Stimulated activated CD8-positive, alpha-beta memory T cell treated with anti-CD3 and anti-CD28 coated beads, Interleukin-15, amount 100 ng/mL, for 1 hour (primary cell): Measurements from ENCODE around the gene ABCF2.

Experiments used
- DNase-seq: peaks from one replicate; pipeline ENCODE4 v3.0.0-alpha.2; 2020; ENCODE audit warnings: low read depth

Gene ABCF2

GRCh38 chr7:151194188-151194587, 32.8 kb downstream of the ABCF2 start:
- no peak for DNase-seq

GRCh38 chr7:151193203-151193978, 33.6 kb downstream of the ABCF2 start:
- DNase-seq: no peak

DNA sequence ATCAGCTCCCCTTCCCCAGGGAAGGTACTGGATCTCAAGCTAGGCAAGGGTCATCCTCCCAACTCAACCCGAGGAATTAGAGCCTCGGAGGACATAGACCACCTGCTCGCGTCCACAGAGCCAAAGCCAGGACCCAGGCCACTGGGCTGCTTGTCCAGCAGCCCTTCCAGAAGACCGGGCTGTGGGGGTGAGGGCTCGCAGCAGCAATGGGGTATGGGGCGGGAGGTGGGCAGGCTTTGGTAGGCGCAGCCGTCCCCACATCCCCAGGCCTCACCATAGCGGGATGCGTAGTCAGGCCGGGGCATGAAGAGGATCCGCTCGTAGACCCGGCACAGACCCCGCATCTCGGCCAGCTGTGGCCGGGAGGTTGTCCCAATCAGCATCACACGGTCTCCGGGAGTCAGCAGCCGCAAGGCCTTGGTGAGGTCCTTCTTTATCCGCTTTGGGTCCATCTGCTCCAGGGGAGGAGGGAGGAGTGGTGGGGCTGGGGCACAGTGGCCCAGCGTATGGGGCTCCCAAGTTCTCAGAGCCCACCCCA, 34.9 kb downstream of the ABCF2 start:
- DNase-seq: no peak

DNA sequence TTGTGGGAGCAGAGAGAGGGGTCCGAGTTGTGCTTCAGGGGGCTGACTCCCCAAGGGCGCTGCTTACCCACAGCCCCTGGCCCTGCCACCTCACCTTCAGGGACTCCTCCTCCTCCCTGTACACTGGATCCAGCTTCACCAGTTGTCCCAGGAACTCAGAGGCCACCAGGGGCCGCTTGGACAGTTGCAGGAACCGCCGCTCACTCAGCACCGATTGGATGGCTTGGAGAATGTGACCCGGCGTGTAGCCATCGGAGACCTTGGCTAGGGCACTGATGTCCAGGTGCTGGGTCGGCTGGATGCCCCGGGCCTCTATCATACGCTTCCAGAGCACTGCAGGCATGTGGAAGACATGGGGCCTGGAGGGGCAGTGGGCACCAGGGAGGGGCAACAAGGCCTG, 35.5 kb downstream of the ABCF2 start:
- DNase-seq: no peak

DNA sequence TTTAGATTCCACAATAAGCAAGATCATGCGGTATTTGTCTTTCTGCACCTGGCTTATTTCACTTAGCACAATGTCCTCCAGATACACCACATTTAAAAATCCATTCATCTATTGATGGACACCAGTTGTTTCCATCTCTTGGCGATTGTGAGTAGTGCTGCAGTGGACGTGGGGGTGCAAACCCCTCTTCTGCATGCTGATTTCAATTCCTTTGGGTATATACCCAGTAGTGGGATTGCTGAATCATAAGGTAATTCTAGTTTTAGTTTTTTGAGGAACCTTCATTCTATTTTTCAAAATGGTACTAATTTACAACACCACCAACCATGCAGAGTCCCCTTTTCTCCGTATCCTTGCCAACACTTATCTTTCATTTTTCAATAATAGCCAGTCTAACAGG, 38.0 kb downstream of the ABCF2 start:
- no peak for DNase-seq

DNA sequence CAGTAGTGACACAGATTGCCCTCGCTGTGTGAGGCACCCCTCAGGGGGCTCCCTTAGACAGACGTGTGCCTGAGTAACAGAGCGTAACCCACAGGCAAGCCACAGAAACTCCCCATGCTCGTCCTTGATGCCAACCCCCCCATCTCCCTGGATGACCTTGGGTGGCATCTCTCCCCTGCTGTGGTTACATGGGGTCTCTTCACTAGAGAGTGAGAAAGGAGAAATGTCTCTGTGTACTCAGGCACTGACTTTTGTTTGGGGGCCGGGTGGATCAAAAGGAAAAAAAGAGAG, 38.8 kb downstream of the ABCF2 start:
- no peak for DNase-seq

DNA sequence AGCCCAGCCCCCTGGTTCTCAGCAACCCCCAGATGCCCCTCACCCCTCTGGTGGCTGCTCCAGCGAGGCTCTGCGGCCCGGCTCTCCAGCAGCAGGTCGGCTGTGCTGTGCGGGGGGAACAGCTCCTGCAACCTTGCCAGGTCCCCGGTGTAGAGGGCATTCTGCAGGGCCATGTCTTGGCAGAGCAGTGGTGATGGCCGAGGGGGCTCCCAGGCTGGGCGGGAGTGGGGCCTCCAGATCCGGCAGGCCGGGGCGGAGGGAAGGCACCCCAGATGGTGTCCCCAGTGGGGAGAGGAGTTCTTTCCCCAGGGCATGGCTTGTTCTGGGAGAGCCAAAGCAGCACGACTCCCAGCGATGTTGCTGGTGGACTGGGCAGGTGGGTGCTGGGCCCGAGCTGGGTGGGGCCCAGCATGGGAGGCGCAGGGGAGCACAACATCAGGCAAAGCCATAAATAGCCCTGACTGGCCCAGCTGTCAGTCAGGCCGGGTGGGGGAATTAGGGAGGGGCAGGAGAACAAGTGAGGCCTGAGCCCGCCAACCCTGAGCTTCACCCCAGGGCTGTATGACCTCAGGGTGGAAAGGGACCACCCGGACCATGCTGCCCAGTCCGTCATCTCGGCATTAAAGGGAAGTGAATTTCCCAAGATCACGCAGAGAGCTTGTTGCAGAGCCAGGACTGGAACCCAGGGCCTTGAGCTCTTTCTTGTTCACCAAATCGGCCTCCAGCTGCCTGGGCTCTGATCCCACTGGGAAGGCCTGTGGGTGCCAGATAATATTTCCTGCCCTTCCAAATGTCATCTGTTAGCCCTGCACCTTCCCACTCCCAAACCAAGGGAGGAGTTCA, 39.4 kb downstream of the ABCF2 start:
- DNase-seq: no peak

- DNase-seq: no peak
Observed at GRCh38 chr7:151186640-151187408, 40.2 kb downstream of the ABCF2 start, which contains the start of gene ASB10. Gene ASB10, minus strand, starts transcription at chr7:151187250. Its CDS starts 120 bp downstream, at chr7:151187130.

- DNase-seq: no peak
Observed at GRCh38 chr7:151185762-151186639, 41.0 kb downstream of the ABCF2 start.

DNA sequence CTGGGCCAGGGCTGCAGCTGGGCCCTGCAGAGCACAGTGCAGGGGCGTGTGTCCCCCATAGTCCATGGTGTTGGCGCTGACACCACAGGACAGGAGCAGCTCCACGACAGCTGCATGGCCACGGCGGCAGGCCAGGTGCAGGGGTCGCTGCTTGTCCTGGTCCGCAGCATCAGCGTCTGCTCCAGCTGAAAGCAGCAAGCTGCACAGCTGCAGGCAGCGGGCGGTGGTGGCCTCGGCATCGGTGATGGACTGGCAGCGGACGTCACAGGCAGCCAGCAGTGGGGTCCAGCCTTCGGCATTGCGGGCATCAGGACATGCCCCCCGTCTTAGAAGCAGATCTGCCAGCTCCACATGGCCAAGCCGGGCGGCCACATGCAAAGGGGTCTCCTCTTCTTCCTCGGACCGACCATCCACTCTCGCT, 46.0 kb downstream of the ABCF2 start:
- no peak for DNase-seq

DNA sequence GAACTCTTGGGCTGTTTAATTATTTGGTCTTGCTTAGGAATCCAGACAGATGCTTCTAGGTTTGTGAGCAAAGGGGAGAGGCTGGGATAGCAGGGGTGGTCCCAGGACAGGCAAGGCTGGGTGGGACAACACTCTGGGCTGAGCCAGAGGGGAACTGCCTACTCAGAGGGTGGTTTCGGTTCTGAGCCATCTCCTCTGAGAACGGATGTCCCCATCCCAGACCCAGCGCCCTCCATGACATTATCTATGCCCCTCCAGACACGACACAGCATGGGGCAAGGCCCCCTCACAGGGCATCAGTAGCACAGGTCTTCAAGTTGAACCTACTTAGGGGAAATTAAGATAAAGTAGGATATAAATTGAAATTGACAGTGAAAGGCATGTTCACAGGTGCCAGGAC, 47.1 kb downstream of the ABCF2 start:
- DNase-seq: no peak

DNA sequence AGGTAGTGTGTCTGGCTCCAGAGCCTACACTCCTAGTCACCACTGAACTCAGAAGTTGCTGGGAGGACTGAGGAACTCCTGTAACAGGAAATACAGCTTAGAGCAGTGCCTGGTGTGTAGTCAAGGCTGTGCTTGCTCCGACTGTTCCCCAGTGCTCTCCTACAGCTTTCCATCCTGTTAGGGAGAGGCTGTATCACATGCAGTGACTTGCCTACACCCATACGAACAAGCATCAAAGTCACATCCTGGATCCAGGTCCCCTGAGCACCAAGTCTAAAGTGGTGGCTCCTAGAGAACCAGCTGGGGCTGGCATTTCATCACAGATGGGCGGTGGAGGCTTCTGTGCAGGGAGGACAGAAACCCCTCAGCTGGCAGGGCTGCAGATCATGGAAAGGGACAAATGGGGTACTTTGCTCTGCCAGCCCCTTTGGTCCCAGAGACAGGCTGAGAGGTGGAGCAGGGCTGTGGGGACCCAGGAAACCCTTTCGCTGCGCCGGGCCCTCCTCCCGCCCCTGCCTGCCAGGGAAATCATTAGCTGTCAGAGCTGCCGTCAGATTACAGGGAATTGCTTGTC, 47.6 kb downstream of the ABCF2 start:
- DNase-seq: no peak

DNA sequence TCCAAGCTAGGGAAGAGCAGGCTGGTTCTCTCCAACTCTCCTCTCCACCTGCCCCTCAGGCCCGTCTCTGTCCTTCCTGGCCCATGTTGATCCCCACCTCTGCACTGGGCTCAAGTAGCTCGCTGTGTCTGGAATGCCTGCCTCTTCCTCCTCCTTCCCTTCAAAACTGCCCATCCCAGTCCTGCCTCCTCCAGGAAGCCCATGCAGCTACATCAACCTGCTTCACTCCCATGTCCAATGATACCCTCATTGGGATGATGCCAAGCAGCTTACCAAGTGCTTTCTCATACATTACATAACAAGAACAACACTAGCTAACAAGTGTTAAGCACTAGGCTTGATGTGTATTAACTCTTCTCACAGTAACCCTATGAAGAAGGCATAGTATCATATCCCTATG, 48.2 kb downstream of the ABCF2 start:
- no peak for DNase-seq

- DNase-seq: no peak
Observed at GRCh38 chr7:151178236-151178635, 48.8 kb downstream of the ABCF2 start.

DNA sequence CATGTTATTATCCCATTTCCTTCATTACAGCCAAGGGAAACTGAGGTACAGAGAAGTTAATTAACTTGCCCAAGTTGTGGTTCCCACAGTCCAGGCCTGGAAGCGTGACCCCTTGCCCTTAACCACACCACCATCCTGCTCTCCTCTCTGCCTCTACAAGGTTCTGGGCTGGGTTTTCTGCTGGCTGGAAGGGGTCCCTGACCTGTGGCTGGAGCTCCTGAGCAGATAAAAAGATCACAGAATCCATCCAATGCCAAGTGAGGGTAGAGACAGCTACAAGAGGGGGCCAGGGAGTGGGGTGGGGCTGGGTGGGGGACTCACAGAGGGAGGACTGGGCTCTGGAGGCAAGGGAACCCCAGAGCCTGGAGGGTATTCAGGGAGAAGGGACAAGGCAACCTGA, 49.7 kb downstream of the ABCF2 start:
- no peak for DNase-seq

GRCh38 chr7:151176401-151176800, 50.6 kb downstream of the ABCF2 start:
- DNase-seq: no peak

- no peak for DNase-seq
Observed at GRCh38 chr7:151175793-151176311, 51.2 kb downstream of the ABCF2 start.

DNA sequence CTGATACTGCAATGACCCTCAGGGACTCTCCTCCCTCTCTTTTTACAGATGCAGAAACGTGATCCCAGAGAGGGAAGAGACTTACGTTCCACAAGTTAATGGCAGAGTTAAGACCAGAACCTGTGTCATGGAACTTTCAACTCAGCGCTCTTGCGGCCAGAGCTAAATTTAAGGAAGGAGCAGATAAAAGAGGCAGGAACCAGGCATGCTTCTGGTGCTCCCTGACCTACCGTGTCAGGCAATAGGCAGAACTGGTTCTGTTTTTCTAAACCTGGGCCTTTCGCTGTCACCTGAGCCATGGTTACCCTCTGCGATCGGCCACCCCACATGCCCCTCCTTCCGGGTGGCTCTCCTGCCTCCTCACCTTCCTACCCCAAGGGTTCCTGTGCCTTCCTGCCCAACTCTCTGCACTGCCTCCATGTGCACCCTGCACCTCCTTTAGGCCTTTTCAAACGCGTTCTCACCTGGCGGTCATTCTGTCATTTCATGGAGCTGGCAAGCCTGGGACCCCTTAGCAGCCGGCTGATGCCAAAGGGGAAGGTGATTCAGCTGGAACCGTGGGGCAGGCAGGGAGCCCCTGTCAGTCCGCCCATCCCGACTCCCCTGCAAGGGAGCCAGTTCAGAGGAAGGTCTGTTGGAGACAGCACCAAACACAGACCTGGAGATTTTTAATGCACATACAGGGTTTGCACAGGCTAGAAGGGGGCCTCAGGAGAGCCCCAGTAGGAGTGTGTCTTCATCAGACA, 51.8 kb downstream of the ABCF2 start:
- no peak for DNase-seq

DNA sequence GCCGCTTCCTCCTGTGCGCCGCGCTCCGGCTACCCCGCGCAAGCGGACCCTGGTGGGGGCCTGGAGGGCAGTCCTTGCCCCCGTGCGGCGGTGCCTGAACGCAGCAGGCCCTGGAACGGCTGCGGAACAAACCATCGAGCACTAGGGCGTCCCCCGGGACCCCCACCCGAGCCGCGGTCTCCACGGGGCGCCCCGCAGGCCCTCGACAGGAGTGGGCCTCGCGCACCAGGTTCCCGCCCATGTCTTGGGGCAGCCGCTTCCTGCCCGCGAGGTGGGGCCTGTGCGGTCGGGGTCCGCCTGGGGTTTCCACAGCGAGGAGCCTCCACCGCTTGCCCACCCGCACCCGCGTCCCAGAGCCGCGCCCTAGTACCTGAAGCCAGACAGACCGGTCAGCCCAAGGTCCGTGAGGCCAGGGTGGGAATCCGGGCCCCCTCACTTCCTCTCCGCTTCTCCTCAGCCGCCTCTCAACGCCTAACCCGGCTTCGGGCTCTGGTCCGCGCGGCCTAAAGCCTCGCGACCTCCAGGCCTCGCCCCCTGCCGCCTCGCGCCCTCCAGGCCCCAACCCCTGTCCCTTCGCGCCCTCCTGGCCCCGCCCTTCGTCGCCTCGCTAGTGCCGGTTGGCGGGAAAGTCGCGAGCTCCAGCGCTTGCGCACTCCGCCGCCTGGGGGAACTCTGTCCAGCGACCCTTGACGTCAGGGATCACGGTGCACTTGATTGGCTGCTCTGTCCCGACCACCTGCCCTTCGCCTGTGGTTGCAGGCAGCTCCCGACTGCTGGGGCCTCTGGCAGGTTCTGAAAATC, 52.6 kb downstream of the ABCF2 start:
- no peak for DNase-seq
